ENCODE results near the gene AKAP6. TPM values are rescaled to one million over a fixed set of nuclear protein-coding genes. Genes with fewer than 3 reads are reported as not detected.

AKAP6 gene
- polyA plus RNA-seq, 3 donors, result 2.6 to 2.7 (median 2.6) TPM

GRCh38 chr14:32621585-32621984, 292.5 kb downstream of the AKAP6 start:
- no peak for DNase-seq (ENCODE audit: extremely low read depth in 1 of 11, low read depth in 9 of 11, low spot score in 4 of 11)

DNA sequence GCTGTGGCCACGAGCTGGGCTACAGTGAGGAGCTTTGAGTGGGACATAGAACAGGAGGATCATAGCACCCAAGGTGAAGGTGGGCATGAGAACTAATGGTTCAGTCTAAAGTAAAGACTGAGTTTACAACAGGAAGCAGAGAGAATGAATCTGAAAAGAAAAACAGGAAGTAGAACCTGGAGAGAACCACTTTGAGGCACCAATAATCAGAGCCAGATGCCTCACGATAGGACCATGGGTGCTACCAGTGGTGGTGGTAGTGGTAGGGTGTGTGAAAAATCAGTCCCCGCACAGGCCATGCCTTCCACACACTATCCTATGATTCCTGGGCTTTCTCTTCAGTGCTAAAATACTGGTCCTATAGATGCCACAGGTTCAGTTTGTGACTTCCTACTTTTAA, 293.6 kb downstream of the AKAP6 start:
- DNase-seq (ENCODE audit: extremely low read depth in 1 of 11, low read depth in 9 of 11, low spot score in 4 of 11), result no peak

DNA sequence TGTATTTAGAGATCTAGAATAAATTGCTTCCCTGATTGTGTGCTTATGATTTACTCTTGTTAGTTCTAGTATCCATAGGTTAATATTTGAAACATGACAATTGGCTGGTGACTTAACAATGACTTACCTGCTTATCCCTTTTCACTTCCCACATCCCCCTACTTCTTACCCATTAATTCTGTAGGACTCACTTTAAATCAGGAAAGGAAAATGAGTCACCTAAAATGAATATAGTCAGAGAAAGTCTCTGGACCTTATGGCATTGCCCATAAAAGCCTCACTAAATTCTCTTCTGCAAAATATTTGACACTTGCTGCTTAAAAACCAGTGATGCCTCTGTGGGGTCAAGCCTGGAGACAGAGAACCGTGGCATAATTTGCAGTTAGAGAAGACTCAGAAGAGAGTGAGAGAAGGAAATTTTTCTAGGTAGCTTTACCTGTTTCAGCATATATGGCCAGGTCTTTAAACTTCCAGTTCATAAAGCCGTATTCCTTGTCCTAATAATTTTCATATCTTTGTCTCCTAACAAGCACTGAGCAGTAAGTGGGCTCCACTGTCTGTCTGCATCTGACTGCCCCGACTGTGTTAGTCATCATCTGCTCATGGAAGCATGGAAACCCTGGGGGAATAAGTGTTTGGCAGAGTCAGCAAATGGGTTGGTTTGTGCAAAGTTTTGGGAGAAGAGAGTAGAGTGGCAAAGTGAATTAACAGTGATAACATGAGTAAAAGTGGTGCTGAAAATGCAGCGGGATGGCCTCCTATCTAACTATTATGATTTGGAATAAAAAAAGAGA, 294.4 kb downstream of the AKAP6 start:
- no peak for DNase-seq (ENCODE audit: extremely low read depth in 1 of 11, low read depth in 9 of 11, low spot score in 4 of 11)

DNA sequence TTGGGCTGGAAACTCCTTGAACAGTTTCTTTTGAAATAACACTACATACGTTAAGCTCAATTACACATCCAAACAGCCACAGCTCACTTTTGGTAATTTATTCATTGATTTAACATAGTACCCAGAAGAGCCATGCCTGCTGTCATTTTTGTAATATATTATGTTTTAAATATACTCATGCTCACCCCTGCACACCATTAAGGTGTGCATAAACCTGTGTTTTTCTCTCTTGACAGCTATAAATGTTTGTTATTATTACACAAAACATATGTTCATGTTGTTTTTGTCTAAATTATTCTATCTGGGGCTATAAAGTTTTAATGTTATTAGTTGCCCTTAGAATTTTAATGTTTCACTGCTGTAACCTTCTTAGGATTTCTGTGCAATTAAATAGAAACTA, 296.1 kb downstream of the AKAP6 start:
- DNase-seq (ENCODE audit: extremely low read depth in 1 of 11, low read depth in 9 of 11, low spot score in 4 of 11), result no peak

DNA sequence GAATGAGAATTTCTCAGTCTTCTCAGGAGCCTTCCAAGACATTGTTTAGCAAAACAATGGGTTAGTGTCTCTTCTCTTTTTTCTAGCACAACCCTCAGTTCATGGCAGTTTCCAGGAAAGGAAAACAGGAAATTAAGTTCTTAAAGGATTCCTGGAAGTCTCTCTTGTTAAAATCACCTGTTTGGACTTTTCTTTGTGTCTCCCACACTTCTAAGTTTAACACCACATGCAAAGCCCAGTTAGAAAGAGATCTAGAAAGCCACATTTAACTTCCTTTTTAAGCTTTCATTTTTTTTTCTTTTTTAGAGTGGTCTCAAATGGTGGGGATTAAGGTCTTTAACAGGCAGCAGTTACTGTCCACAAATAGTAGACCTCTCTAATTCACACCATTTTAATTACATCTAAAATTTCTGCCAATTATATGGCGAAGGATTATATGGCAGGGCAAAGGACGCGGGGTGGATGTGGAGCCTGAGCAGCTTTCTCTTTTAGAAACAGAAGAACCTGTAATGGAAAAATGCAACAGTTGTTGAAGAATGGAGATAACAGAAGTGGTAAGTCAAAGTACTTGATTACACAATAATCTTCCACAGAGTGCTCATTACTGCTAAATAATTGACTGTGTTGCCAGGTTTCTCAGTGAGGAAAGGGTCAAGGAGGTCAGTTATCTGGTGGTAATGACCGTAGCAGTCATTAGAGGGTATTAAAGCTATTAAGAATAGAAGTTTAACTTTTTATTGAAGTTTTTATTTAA, 298.6 kb downstream of the AKAP6 start:
- no peak for DNase-seq (ENCODE audit: extremely low read depth in 1 of 11, low read depth in 9 of 11, low spot score in 4 of 11)

DNA sequence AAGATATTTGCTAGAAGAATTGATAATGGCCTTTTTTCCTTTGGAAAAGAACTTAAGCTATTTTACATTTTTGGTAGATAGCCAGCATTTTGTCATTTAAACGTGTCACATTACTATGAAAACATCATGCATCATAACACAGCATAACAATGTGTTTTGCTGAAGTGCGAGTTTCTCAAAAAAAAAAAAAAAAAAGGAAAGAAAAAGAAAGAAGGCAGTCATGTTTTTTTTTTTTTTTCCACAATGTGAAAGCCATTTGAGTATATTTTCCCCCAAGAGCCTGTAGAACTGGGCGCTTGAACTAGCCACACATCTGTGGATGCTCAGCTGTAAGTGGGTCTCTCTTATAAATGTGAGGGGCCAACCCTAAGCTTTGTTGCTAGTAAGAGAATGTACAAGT, 300.1 kb downstream of the AKAP6 start:
- DNase-seq (ENCODE audit: extremely low read depth in 1 of 11, low read depth in 9 of 11, low spot score in 4 of 11), result peak in 1 of 11 donors; percentile 1

DNA sequence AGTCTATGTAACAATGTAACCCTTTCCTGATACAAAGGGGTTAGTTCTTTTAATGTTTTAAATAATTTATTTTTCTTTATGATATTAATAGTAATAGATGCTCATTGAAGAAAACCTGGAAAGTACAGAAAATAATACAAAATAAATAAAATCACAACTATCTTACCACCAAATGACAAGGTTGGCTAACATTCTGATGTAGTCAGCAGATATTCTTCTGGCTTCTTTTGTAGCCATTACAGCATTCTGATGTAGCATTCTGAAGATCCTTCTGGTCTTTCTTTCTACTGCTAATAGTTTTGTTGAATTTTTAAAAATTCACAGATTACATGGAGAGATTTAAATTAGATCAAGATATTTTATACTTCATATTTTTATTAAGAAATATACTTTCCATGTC, 301.6 kb downstream of the AKAP6 start:
- DNase-seq (ENCODE audit: extremely low read depth in 1 of 11, low read depth in 9 of 11, low spot score in 4 of 11), result no peak

GRCh38 chr14:32633224-32633859, 304.2 kb downstream of the AKAP6 start:
- no peak for DNase-seq (ENCODE audit: extremely low read depth in 1 of 11, low read depth in 9 of 11, low spot score in 4 of 11)

- no peak for DNase-seq (ENCODE audit: extremely low read depth in 1 of 11, low read depth in 9 of 11, low spot score in 4 of 11)
Observed at GRCh38 chr14:32633930-32634329, 304.8 kb downstream of the AKAP6 start.

DNA sequence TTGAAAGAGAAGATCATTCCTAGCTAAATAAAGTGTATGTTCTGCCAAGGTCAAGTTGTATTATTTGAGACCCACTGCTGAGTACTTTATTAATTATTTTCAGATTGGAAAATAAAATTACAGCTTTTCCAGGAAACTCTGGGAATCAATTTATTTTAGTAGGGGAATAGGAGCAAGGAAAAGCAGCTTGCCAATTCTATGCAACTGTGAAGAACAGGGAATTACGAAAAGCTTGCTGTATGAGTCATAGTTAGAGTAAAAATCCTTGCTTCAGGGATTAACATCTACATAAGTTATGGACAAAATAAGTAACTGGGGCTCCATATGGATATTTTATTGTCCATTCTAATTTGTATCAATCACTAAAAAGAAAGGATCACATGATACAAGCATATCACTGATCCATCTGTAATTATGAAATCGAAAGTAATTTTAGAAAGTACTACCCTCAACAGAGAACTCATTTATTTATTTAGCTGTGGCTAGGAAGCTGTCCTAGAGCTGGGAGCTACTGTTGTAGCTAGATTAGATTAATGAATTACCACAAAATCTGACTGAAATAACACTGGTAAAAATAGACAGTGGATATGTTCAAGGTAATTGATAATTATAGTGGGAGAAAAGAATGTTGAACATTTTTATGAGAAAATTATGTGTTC, 306.1 kb downstream of the AKAP6 start:
- DNase-seq (ENCODE audit: extremely low read depth in 1 of 11, low read depth in 9 of 11, low spot score in 4 of 11), result no peak

DNA sequence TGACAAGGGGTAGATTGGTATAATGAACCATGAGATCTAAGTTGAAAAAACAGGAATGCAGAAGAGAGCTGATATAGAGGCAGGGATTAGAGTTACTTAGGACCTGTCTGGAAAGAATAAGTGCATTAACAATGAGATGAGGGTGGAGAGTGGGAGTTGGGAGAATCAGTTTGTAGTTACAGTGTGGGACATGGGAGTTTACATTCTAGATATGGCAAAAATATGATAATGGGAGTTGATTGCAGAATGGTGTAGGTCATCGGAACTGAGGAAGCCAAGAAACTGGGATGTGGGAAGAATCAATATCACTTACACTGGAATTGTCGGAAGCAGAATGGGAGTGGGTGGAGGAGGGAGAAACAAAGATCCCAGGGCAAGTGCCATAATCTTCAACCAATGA, 308.5 kb downstream of the AKAP6 start:
- DNase-seq (ENCODE audit: extremely low read depth in 1 of 11, low read depth in 9 of 11, low spot score in 4 of 11), result no peak

DNA sequence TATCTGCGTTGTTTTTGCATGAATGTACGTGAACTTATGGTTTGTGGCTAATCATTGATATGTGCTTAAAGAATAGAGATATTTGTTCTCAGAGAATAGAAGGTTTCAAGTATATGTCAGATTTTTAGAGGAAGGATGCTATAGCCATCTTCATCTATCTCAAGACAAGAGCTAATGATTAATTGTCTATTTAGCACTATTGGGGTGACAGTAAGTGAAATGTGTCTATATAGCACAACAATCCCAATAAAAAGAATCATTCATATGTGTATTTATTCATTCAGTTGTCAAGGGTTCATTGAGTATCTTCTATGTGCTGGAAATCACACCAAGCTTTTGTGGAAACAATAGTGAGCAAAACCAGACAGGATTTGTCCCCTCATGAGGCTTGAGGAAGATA, 310.1 kb downstream of the AKAP6 start:
- no peak for DNase-seq (ENCODE audit: extremely low read depth in 1 of 11, low read depth in 9 of 11, low spot score in 4 of 11)

GRCh38 chr14:32645551-32645950, 316.5 kb downstream of the AKAP6 start:
- DNase-seq (ENCODE audit: extremely low read depth in 1 of 11, low read depth in 9 of 11, low spot score in 4 of 11), result no peak

DNA sequence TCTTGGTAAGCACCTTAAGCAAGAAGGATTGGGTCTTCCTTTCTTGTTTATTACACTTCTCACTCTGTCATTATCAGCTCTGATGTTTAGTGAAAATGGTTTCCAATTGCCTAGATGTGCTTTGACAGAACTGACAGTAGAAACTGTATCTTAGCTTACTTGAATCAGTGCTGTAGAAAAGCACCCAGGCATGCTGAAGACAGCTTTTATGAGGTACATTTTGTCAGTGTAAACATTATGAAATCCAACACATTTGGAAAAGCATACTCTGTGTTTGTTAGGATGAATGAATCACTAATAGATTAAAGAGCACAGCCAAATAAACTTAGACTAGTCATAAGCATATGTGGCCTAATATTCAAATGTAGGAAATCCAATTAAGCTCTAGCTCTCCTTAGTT, 319.3 kb downstream of the AKAP6 start:
- no peak for DNase-seq (ENCODE audit: extremely low read depth in 1 of 11, low read depth in 9 of 11, low spot score in 4 of 11)

- no peak for DNase-seq (ENCODE audit: extremely low read depth in 1 of 11, low read depth in 9 of 11, low spot score in 4 of 11)
Observed at GRCh38 chr14:32650030-32650429, 320.9 kb downstream of the AKAP6 start.

- no peak for DNase-seq (ENCODE audit: extremely low read depth in 1 of 11, low read depth in 9 of 11, low spot score in 4 of 11)
Observed at GRCh38 chr14:32650665-32651064, 321.6 kb downstream of the AKAP6 start.

- no peak for DNase-seq (ENCODE audit: extremely low read depth in 1 of 11, low read depth in 9 of 11, low spot score in 4 of 11)
Observed at GRCh38 chr14:32654106-32654505, 325.0 kb downstream of the AKAP6 start.

- DNase-seq (ENCODE audit: extremely low read depth in 1 of 11, low read depth in 9 of 11, low spot score in 4 of 11), result no peak
Observed at GRCh38 chr14:32656601-32657000, 327.5 kb downstream of the AKAP6 start.

DNA sequence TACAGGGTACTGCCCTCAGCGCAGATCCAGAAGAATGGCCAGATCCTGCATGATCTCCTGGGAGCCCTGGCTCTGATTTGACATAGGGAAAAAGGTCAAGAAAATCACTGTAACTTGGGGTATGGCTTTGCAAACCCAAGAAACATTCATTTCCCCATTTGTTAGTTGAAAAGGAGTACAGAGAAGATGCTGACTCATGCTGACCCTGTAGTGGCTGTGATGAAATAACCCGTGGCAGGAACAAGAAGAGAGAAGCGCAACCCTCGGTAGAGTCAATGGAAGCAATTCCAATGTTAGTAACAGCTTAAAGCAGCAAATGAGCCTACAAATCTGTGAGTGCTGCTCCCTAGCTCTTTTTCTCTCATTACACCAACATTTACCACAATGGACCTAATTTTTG, 328.0 kb downstream of the AKAP6 start:
- no peak for DNase-seq (ENCODE audit: extremely low read depth in 1 of 11, low read depth in 9 of 11, low spot score in 4 of 11)

DNA sequence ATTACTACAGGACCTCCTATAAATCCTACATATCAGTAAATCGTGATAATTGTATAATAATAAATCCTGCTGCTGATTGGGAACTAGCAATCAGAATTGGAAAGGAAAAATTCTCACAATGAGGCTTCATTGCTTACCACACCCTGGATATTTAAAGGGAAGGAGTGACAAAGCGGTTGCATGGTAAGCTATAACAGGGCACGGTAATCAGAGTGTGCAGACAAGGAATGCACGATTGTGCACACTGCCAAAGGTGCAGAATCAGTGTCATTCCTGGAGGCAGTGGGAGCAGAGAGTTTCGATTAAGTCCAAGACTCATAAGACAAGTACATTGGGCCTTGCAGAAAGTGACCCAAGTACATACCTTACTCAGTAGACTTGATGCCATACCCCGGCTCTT, 332.1 kb downstream of the AKAP6 start:
- DNase-seq (ENCODE audit: extremely low read depth in 1 of 11, low read depth in 9 of 11, low spot score in 4 of 11), result no peak
